Fibroblast of gingiva (primary cell): Measurements from ENCODE around the gene APCDD1L.
"Not testable (repeated sequence)": the region's sequence is repeated elsewhere in the genome, so short reads cannot be mapped to it uniquely, and the experiment has no call there.

Experiments
- DNase-seq: peaks from one replicate; pipeline ENCODE4 v3.0.0-alpha.2; 2011; ENCODE audit warnings: low read depth

APCDD1L gene

GRCh38 chr20:58440021-58440767 is 75.0 kb downstream of the APCDD1L start:
- DNase-seq: no peak

GRCh38 chr20:58438970-58439808 is 76.0 kb downstream of the APCDD1L start:
- DNase-seq: no peak

- DNase-seq: no peak
These were observed 78.1 kb downstream of the APCDD1L start for GRCh38 chr20:58436868-58437645.

- DNase-seq: no peak
These were observed 80.0 kb downstream of the APCDD1L start for GRCh38 chr20:58435237-58435636.

- DNase-seq: no peak
These were observed 80.9 kb downstream of the APCDD1L start for GRCh38 chr20:58434326-58434725.

- DNase-seq: peak; percentile 33
These were observed 81.4 kb downstream of the APCDD1L start for GRCh38 chr20:58433759-58434158.

- DNase-seq: no peak
These were observed 82.1 kb downstream of the APCDD1L start for GRCh38 chr20:58433029-58433647.

- peak; percentile 87 for DNase-seq
These were observed 82.8 kb downstream of the APCDD1L start for GRCh38 chr20:58432186-58432954.

GRCh38 chr20:58431134-58431533 is 84.1 kb downstream of the APCDD1L start:
- peak; percentile 60 for DNase-seq

- DNase-seq: no peak
These were observed 85.9 kb downstream of the APCDD1L start for GRCh38 chr20:58429303-58429702.

- DNase-seq: no peak
These were observed 86.8 kb downstream of the APCDD1L start for GRCh38 chr20:58428364-58428763.

GRCh38 chr20:58427571-58427970 is 87.6 kb downstream of the APCDD1L start:
- DNase-seq: not testable (repeated sequence)

- no peak for DNase-seq
These were observed 90.8 kb downstream of the APCDD1L start for GRCh38 chr20:58424218-58424969.

- no peak for DNase-seq
These were observed 93.7 kb downstream of the APCDD1L start for GRCh38 chr20:58421497-58421850.

GRCh38 chr20:58420798-58421496 is 94.3 kb downstream of the APCDD1L start:
- peak; percentile 33 for DNase-seq

GRCh38 chr20:58418949-58419748 is 96.0 kb downstream of the APCDD1L start:
- DNase-seq: no peak

- DNase-seq: no peak
These were observed 97.8 kb downstream of the APCDD1L start for GRCh38 chr20:58417438-58417837.

- DNase-seq: no peak
These were observed 98.4 kb downstream of the APCDD1L start for GRCh38 chr20:58416835-58417234.

- no peak for DNase-seq
These were observed 99.1 kb downstream of the APCDD1L start for GRCh38 chr20:58416057-58416456.
